HG02763 (cell line): ENCODE measurements around the gene RPL36AL.
"Not testable (repeated sequence)": the region's sequence is repeated elsewhere in the genome, so short reads cannot be mapped to it uniquely, and the experiment has no call there.

Experiments used
- ATAC-seq: cut with Tn5 transposase; IDR thresholded peaks from one replicate; pipeline ENCODE4 v1.9.1; 2021; ENCODE audit warnings: mild to moderate bottlenecking, moderate library complexity; ENCODE audit not compliant: unreplicated experiment

Gene RPL36AL

DNA sequence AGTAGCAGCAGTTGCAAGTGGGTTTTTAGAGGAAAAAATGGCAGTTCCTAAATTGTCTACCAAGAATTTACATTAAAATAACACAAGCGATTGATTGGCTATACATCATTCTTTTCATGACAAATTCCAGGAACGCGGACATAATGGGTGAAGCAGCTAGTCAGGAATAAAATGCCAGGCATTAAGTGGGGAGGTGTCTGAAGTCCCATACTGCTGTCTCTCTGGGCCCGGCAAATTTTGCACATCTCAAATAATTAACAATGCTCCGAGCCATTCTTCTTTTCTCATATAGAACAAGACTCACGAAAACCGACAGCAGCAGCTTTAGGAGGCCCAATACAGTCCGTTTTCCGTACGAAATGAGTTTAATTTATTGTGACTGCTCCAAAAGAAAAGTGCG, 696 bp downstream of the RPL36AL start:
- ATAC-seq = no peak

DNA sequence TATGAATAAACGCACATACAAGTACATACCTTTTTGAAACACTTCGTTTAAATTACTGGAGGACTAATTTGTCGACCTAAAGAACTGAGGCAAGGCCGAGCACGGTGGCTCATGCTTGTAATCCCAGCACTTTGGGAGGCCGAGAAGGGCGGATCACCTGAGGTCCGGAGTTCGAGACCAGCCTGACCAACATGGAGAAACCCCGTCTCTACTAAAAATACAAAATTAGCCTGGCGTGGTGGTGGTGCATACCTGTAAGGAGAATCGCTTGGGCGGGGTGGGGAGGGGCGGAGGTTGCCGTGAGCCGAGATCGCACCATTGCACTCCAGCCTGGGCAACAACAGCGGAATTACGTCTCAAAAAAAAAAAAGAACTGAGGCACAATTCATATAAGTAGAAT, 1.2 kb downstream of the RPL36AL start:
- not testable (repeated sequence) for ATAC-seq

DNA sequence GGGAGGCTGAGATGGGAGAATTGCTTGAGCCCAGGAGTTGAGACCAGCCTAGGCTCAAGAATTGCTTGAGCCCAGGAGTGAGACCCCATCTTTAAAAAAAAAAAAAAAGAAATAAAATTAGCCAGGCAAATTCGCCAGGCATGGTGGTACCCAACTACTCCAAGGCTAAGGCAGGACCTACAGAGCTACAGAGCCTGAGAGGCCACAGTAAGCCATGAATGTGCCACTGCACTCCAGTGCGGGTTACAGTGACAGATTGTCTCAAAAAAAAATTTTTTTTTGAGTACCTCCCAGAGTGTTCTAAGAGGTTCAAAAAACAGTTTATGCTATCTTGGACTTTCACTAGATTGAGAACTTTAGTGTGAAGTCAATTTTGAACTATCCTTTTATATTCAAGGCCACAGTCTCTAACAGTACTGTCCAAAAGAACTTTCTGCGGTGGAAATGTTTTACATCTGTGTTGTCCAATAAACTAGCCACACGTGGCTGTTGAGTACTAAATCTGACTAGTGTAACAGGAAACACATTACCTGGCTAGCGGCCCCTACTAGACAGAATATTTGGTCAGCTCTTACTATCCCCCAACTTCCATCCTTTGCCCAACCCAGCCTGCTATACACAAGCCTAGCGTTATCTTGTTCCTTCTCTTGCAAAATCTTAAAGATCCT, 2.4 kb downstream of the RPL36AL start:
- no peak for ATAC-seq

DNA sequence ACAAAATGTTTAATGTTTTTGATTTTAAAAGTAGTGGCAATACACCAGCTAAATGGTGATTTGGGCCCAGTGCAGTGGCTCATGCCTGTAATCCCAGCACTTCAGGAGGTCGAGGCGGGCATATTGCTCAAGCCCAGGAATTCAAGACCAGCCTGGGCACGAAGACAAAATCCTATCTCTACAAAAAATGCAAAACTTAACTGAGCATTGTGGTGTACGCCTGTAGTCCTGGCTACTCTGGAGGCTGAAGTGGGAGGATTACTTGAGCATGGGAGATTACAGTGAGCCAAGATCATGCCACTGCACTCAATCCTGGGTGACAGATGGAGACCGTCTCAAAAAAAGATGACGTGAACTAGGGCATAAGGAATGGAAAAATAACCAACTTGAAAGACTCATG, 4.7 kb downstream of the RPL36AL start:
- ATAC-seq = no peak

DNA sequence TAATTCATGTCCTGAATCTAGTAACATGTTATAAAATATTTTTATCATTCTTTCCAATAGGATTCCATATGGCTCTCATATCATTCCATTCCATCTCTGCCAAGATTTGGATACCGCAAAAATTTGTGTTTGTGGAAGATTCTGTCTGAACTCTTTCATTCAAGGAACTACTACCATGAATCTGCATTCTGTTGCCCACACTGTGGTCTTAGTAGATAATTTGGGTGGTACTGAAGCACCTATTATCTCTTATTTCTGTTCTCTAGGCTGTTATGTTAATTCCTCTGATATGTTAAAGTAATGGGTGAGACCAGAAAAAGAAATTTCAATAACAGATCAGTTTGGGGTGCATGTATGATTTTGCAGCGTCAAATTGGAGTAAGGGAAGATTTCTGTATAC, 6.2 kb downstream of the RPL36AL start:
- no peak for ATAC-seq

DNA sequence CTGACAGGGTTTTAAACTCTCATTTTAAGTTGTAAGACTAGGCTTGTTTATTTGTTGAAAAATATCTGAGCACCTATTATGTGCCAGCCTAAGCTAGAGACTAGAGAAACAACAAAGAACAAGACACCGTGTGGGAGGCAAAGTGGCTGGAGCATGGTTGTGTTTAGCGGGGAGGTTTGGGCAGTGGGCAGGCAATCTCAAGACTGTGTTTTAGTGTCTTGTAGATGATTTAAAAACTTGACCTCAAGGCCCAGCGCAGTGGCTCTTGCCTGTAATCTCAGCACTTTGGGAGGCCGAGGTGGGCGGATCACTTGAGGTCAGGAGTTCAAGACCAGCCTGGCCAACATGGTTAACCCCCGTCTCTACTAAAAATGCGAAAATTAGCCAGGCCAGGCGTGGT, 7.8 kb downstream of the RPL36AL start:
- no peak for ATAC-seq

DNA sequence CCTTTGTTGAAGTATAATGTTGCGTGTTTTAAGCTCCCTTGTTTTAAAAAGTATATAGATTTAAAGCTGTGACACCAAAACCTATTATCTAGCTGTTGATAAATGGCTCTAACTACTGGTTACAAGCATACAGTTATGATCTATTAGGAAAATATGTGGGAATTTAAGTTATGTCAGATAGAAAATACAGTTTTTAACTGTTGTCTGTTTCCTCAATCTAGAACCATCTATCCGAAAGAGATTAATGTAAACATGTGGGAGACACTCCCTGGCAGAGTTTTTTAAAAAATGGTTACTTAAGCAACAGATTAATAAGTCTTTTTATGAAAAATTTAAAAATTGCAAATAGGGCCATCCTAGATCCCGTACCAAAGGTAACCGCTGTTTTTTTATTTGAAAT, 8.2 kb downstream of the RPL36AL start:
- no peak for ATAC-seq

DNA sequence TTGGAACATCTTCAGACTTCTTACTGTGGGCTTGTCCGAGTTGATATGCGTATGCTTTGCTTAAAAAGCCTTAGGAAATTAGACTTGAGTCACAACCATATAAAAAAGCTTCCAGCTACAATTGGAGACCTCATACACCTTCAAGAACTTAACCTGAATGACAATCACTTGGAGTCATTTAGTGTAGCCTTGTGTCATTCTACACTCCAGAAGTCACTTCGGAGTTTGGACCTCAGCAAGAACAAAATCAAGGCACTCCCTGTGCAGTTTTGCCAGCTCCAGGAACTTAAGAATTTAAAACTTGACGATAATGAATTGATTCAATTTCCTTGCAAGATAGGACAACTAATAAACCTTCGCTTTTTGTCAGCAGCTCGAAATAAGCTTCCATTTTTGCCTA, 12.8 kb downstream of the RPL36AL start:
- ATAC-seq = no peak

DNA sequence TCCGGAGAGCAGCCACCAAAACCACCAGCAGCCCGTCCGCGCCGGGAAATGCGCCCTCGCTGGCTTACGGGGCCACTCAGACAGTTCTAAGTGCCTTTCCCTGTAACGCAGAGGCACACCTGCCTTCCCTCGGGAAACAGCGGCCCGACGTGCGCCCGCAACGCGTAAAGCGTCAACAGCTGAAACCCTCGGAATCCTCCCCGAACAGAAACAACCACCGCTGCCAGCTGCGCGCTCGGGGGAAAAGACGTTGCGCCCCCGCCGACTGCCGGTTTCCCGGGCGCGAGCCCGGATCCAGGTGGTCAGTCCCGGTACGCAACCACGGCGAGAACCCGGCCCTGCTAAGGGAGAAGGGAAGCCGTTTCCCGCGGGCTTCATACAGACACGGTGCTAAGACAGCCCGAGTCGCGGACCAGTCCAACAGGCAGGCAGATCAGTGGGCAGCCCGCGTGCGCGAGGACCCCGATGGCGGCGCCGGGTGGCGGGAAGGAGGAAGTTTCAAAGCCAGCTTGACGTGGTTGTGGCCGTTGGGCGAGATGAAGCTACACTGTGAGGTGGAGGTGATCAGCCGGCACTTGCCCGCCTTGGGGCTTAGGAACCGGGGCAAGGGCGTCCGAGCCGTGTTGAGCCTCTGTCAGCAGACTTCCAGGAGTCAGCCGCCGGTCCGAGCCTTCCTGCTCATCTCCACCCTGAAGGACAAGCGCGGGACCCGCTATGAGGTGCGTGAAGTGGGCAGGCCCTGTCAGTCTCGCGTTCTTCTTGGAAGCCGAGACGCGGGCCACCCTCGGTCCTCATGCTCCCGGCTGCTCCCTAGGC, 21.7 kb downstream of the RPL36AL start, which contains the start of gene LRR1:
TSS of gene LRR1 (plus strand) at position 456 of the 816 bp plus-strand sequence. CDS start at position 537, 81 bp downstream.
- ATAC-seq = peak; percentile 51

DNA sequence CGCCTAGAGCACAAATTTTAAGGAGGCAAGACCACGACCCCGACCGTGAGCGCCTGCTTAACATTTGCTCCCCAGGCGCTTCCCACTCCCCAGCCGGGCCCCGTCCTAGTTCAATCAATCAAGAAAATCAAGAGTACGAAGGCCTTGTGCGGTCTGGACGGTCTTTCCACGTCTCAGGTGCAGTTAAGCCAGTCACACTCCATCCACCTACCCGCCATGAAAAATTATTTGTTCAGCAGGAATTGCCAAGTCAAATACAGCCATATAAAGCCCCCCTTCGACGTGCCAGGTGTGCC, 22.3 kb downstream of the RPL36AL start:
- ATAC-seq = no peak

DNA sequence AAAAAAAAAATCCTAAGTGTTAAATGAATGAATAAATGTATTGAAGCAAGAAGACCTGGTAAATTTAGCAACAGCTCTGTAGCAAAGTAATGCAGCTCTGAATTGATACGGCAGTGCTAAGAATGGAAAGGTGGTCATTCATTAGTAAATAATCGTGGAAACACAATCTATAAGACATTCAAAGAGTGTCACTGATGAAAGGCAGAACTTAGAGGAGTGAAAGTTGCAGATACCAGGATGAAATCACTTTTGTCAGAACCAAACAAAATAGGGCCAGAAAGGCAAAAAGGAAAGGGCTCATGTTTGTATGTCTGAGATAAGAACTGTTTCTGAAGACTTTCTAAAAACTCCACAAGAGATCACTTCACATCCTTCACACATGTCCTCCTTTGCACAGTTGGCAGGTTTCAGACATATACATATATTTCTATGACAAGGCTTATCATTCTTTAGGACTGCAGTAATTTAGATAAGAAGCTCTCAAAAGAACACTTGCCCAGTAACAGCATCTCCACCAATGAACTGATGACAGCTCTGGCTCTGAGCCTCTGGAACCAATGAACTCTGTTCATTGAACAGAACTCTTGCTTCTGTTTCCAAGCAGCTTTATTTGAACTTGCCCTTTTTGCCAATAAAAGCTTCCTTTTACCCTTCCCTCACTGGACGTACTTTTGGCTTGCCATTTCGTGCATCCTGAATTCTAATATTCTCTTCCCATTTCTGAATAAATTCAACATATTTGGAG, 25.9 kb downstream of the RPL36AL start:
- ATAC-seq = no peak

DNA sequence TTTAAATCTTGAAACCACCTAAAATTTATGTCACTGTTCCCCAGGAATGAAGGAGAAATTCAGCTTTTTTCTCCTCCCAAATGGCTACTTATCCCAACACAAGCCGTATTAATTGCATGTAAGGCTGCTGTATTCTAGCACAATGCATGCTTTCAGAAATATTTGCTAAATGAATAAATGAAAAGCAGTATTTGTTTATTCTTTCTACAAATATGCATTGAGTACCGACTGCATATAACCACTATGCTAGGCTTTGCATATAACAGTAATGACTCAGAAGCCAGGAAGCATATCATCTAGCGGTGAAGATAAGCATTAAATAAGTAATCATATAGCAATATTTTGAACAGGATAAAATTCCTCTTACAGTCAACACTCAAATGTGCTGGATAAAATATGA, 27.4 kb downstream of the RPL36AL start:
- ATAC-seq = no peak

DNA sequence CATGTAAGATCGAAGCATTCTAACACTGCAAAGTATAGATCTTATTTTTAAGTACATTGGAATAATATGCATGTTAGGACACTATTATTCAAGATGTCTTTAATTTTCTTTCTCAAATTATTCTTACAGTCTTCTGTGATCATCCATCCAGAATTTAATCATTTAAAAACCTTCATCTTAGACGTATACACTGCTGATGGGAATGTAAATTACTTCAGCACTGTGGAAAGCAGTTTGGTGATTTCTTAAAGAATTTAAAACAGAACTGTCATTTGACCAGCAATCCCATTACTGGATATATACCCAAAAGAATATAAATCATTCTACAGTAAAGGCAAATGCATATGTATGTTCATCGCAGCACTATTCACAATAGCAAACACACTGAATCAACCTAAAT, 31.0 kb downstream of the RPL36AL start:
- ATAC-seq = no peak

DNA sequence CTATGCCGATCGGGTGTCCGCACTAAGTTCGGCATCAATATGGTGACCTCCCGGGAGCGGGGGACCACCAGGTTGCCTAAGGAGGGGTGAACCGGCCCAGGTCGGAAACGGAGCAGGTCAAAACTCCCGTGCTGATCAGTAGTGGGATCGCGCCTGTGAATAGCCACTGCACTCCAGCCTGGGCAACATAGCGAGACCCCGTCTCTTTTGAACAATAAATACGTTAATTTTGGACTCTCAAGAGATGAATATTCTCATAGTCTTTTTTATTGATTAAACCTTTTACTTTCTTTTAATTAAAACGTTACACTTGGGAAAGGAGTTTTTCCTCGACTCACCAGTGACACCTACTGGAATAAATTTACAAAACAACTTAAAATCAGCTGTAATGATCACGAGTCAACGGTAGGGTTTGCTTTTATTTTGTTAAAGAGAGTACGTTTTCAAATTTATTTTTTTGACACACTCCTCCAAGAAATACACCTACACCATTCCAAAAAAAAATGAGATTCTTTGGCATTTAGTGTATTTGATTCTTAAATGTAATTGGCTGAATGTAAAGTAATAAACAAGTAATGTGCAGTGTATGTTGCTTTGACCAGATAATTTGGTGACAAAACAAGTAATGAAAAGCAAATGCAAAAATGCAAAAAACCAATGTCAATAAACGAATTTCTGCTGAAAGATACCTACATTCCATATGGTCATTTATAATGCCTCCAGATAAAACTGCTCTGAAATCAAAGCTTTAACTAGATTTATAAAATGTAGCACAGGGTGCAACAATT, 33.6 kb downstream of the RPL36AL start:
- peak; percentile 31 for ATAC-seq

DNA sequence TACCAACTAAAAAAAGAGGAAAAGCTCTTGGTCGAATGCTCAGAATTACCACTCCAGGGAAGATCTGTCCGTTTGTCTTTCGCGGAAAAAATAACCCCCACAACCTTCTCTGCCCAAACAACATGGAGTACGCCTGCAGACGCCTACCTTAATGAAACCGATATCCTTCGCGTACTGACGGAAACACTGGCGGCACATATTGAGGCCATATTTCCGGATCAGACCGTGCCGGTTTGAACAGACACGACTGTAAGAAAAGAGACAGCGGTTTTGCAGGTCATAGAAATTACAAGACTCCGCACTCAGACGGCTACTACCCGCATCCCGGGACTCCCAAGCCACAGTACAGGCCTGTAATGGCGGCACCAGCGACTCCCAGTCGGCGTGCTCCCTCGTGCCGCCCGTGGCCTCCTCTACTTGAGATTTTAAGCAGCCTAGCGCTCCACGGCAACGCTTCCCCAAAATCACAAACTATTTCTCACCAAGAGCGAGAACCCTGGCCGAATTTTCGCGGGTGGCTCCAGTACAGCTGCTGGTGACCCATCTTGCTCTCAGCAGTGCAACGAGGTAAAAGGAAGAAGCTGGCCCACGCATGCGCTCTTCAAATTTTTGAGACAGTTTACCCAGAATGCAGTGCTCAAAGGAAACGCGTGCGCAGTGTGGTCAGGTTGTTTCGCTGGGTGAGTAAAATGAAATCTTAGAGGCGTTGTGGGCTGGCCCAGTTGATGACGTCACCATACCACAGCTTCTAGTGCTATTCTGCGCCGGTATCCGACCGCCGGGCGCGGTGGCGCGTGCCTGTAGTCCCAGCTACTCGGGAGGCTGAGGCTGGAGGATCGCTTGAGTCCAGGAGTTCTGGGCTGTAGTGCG, 34.4 kb downstream of the RPL36AL start, which contains the start of gene RPS29:
TSS of gene RPS29 (minus strand) at position 578 of the 870 bp plus-strand sequence. CDS start at position 544, 34 bp downstream.
- ATAC-seq = peak; percentile 89

DNA sequence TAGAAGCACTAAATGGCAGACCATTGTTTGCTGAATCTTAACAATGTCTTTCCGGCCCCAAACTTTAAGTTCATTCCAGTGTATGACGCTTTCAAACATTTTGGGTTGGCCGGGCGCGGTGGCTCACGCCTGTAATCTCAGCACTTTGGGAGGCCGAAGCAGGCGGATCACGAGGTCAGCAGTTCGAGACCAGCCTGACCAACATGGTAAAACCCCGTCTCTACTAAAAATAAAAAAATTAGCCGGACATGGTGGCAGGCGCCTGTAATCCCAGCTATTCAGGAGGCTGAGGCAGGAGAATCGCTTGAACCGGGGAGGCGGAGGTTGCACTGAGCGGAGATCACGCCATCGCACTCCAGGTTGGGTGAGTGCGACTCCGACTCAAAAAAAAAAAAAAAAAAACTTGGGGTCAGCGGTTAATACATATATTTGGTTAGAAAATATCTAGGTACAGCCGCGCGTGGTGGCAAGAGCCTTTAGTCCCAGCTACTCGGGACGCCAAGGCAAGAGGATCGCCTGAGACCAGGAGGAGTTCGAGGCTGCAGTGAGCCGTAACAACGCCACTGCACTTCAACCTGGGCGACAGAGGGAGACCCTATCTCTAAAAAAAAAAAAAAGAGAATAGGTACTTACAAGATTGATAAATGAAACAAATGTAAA, 35.3 kb downstream of the RPL36AL start:
- not testable (repeated sequence) for ATAC-seq

DNA sequence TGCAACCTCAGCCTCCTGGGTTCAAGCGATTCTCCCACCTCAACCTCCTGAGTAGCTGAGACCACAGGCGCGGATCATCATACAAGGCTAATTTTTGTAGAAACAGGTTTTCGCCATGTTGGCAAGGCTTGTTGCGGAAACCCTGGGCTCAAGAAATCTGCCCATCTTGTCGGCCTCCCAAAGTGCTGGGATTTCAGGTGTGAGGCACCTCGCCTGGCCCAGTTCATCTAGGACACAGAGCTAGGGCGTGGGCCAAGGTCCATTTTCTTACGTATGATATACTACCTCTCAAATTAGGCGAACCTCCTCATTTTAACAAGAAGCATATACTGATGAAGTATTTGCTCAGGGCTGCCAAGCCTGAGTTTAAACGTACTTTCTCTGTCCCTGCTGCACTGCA, 36.4 kb downstream of the RPL36AL start:
- no peak for ATAC-seq

DNA sequence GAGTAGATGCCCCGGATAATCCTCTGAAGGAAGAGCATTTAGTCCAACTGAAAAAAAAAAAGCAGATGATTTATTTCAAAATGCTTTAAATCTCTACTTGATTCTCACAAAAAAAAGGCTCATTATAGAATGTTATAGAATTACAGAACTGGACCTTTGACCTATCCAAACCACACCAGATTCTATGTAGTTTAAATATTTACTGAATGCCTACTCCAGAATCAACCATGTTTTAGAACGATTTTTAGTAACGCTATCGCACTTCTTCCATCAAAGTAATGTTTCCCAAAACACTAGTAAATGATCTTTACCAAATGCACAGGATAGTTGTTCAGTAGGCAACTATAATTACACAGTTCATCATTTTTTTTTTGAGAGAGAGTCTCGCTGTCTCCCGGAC, 36.8 kb downstream of the RPL36AL start:
- ATAC-seq = no peak
